A549 (cell line): ENCODE measurements around the gene RBM25. TPM values are rescaled to one million over a fixed set of nuclear protein-coding genes. Genes with fewer than 3 reads are reported as not detected.
"Not testable (repeated sequence)": the region's sequence is repeated elsewhere in the genome, so short reads cannot be mapped to it uniquely, and the experiment has no call there.

Experiments
- ATAC-seq, 2 experiments: fragments of 200-7000 bp in 1 of 2; fragments of >200 bp in 1 of 2; cut with Nextera tagmentation in 1 of 2; cut with Tn5 transposase in 1 of 2; 3 replicates each; pipeline versions ENCODE4 v1.8.0 to v1.9.1; 2018 to 2020; ENCODE audit warnings: mild to moderate bottlenecking in 1 of 2, moderate library complexity in 1 of 2
- CTCF ChIA-PET: fragments of 300-600 bp; sonication (Branson Sonifier 250); formaldehyde crosslinking; extraction: SDS; loops from one replicate; lab custom pipeline; 2021; ENCODE audit warnings: antibody characterized with exemption, inconsistent platforms; lab: Yijun Ruan, JAX
- POLR2A ChIA-PET: fragments of 350-600 bp; formaldehyde crosslinking; extraction: SDS; loops from one replicate; lab custom pipeline; 2021; ENCODE audit warnings: antibody characterized with exemption, inconsistent platforms; lab: Yijun Ruan, JAX
- DNase-seq, 2 experiments: peaks; one replicate each; pipeline versions ENCODE4 v3.0.0 to v3.0.0-alpha.2; 2011 to 2016; ENCODE audit warnings: low read depth in 1 of 2, low spot score in 1 of 2
- FAIRE-seq: peaks from 2 replicates; lab custom pipeline; 2011; peaks lifted over from hg19 to GRCh38; lab: Jason Lieb, UNC
- H3K27ac ChIP-seq, 2 experiments: fragments of >200 bp; sonication (Bioruptor Twin); formaldehyde crosslinking; 3 replicates each; pipeline ENCODE4 v1.5.1; 2016 to 2017
- H3K4me1 ChIP-seq: fragments of >200 bp; sonication (Bioruptor Twin); formaldehyde crosslinking; 3 replicates; pipeline ENCODE4 v1.6.1; 2016
- H3K4me2 ChIP-seq: fragments of >200 bp; sonication (Bioruptor Twin); formaldehyde crosslinking; 3 replicates; pipeline ENCODE4 v1.6.1; 2016
- H3K4me3 ChIP-seq: fragments of >200 bp; sonication (Bioruptor Twin); formaldehyde crosslinking; 3 replicates; pipeline ENCODE4 v1.5.1; 2016
- H3K9me3 ChIP-seq: fragments of >200 bp; sonication (Bioruptor Twin); formaldehyde crosslinking; 3 replicates; pipeline ENCODE4 v1.6.1; 2016
- BHLHE40 ChIP-seq: IDR thresholded peaks from 2 replicates; pipeline ENCODE4 v1.6.1; 2012; ENCODE audit warnings: low read depth, low read length, inconsistent platforms
- EHMT2 ChIP-seq: fragments of 200-600 bp; sonication (generic); IDR thresholded peaks from 2 replicates; pipeline ENCODE4 v1.6.1; 2016; ENCODE audit warnings: antibody characterized with exemption, low read depth, mild to moderate bottlenecking, moderate library complexity
- EP300 ChIP-seq, 2 experiments: fragments of >200 bp; sonication (Bioruptor Twin); formaldehyde crosslinking; IDR thresholded peaks; 2 replicates in 1 of 2; 3 replicates in 1 of 2; pipeline ENCODE4 v1.6.1; 2016 to 2017
- FOSL2 ChIP-seq, 2 experiments: fragments of 450-650 bp in 1 of 2; fragments of >200 bp in 1 of 2; sonication (Bioruptor Twin) in 1 of 2; formaldehyde crosslinking; IDR thresholded peaks; 2 replicates each; pipeline versions ENCODE4 v1.5.0 to v1.6.1; 2016 to 2020; ENCODE audit warnings: mild to moderate bottlenecking in 1 of 2, moderate library complexity in 1 of 2
- GATA3 ChIP-seq: IDR thresholded peaks from 2 replicates; pipeline ENCODE4 v1.6.1; 2012; ENCODE audit warnings: borderline replicate concordance
- HDAC2 ChIP-seq: fragments of 200-600 bp; sonication (generic); IDR thresholded peaks from 2 replicates; pipeline ENCODE4 v1.6.1; 2016
- HMGXB4 ChIP-seq: fragments of 250-450 bp; sonication (Bioruptor Pico); IDR thresholded peaks from 2 replicates; pipeline ENCODE4 v1.5.0; 2021; ENCODE audit warnings: mild to moderate bottlenecking, moderate library complexity, borderline replicate concordance
- HOXA7 ChIP-seq: fragments of 250-450 bp; sonication (Bioruptor Pico); IDR thresholded peaks from 2 replicates; pipeline ENCODE4 v1.5.0; 2020; ENCODE audit warnings: mild to moderate bottlenecking, moderate library complexity
- KDM5A ChIP-seq: fragments of 200-600 bp; sonication (generic); IDR thresholded peaks from 2 replicates; pipeline ENCODE4 v1.6.1; 2016; ENCODE audit warnings: antibody characterized with exemption, mild to moderate bottlenecking
- MAFK ChIP-seq: fragments of 450-650 bp; IDR thresholded peaks from 2 replicates; pipeline ENCODE4 v1.6.1; 2014; ENCODE audit not compliant: partially characterized antibody
- PHF8 ChIP-seq: fragments of 200-600 bp; sonication (generic); IDR thresholded peaks from 2 replicates; pipeline ENCODE4 v1.6.1; 2016; ENCODE audit warnings: low read depth, mild to moderate bottlenecking, antibody characterized with exemption, moderate library complexity, borderline replicate concordance
- RAD21 ChIP-seq, 2 experiments: fragments of >200 bp in 1 of 2; sonication (Bioruptor Twin) in 1 of 2; formaldehyde crosslinking in 1 of 2; IDR thresholded peaks in 1 of 2; conservative IDR thresholded peaks in 1 of 2; 2 replicates in 1 of 2; 3 replicates in 1 of 2; pipeline ENCODE4 v1.6.1; 2012 to 2018; ENCODE audit warnings: inconsistent platforms in 1 of 2
- SREBF2 ChIP-seq: fragments of 450-650 bp; IDR thresholded peaks from 2 replicates; pipeline ENCODE4 v1.6.1; 2014; ENCODE audit warnings: mild to moderate bottlenecking, moderate library complexity
- TFCP2L1 ChIP-seq: fragments of 250-450 bp; sonication (Bioruptor Pico); IDR thresholded peaks from 2 replicates; pipeline ENCODE4 v1.5.0; 2021; ENCODE audit warnings: mild to moderate bottlenecking
- TP53 ChIP-seq: fragments of 250-450 bp; sonication (Bioruptor Pico); IDR thresholded peaks from 2 replicates; pipeline ENCODE4 v1.5.0; 2021; ENCODE audit warnings: mild to moderate bottlenecking, moderate library complexity
- ZC3H11A ChIP-seq: fragments of 450-650 bp; IDR thresholded peaks from 2 replicates; pipeline ENCODE4 v1.6.1; 2014; ENCODE audit warnings: antibody characterized with exemption, mild to moderate bottlenecking
- ZFP36 ChIP-seq: fragments of 450-650 bp; IDR thresholded peaks from 2 replicates; pipeline ENCODE4 v1.6.1; 2014; ENCODE audit warnings: borderline replicate concordance; ENCODE audit not compliant: partially characterized antibody
- WGBS: methylation state at CpG from one replicate; pipeline ENCODE4 v1.1.6; 2017; ENCODE audit errors: missing lambda C conversion rate; 5-methylcytosine and 5-hydroxymethylcytosine counted together
- polyA plus RNA-seq, 4 experiments: library from polyadenylated mRNA; depleted of rRNA in 3 of 4; stranded (reverse); fragments of >200 nt; fragmentation: RNase III in 1 of 4; extraction: RNeasy Plus Mini Kit Qiagen cat#74134 plus additional on column Dnase treatment in 1 of 4; gene quantifications; 2 replicates in 3 of 4; 3 replicates in 1 of 4; pipeline ENCODE4 v1.2.3, GENCODE V29; 2011 to 2017
- TF ChIP-seq, protein P1 (sequence below): fragments of 450-650 bp; IDR thresholded peaks from 2 replicates; pipeline ENCODE4 v1.6.1; 2014; ENCODE audit warnings: antibody characterized with exemption
- TF ChIP-seq, protein P2 (sequence below): fragments of >200 bp; sonication (Bioruptor Twin); formaldehyde crosslinking; IDR thresholded peaks from 3 replicates; pipeline ENCODE4 v1.6.1; 2016
- TF ChIP-seq, protein P3 (sequence below): IDR thresholded peaks from 2 replicates; pipeline ENCODE4 v1.6.1; 2012; ENCODE audit warnings: low read depth, borderline replicate concordance
- TF ChIP-seq, protein P4 (sequence below): fragments of 200-600 bp; sonication (generic); IDR thresholded peaks from 2 replicates; pipeline ENCODE4 v1.6.1; 2016; ENCODE audit warnings: antibody characterized with exemption, mild to moderate bottlenecking, moderate library complexity

RBM25 gene
- polyA plus RNA-seq, 2 of the 4 experiments (the other 2 are of a cell fraction) = 65.1 to 87.0 TPM

DNA sequence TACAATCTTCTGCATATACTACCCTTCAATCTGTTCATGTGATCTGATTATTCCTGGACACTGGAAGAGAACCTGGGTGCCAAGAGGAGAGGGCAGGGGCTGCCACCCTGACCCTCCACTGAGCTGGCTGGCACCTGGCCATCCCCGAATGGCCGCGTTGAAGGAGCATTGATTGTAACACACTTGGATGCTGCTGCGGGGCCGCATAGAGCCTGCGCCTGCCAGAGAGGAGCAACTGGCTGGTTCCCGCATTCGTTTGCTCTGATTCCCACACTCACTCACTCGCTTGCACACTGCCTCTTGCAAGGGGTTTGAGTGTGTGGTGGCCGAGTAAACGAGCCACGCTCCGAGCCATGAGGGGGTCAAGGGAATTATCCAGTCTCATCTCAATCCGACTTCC lies 110.4 kb downstream of the RBM25 start:
- 97% methylated on average over 14 of the region's 14 CpGs for WGBS
- no peak for FAIRE-seq
- TF ChIP-seq MAFK = no peak
- TF ChIP-seq ZFP36 = no peak
- TF ChIP-seq TP53 (CRISPR knock-in tag) = no peak
- TF ChIP-seq, protein P1, sequence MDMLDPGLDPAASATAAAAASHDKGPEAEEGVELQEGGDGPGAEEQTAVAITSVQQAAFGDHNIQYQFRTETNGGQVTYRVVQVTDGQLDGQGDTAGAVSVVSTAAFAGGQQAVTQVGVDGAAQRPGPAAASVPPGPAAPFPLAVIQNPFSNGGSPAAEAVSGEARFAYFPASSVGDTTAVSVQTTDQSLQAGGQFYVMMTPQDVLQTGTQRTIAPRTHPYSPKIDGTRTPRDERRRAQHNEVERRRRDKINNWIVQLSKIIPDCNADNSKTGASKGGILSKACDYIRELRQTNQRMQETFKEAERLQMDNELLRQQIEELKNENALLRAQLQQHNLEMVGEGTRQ = no peak
- no peak for TF ChIP-seq PHF8
- TF ChIP-seq HMGXB4 (CRISPR knock-in tag) = no peak
- TF ChIP-seq, all 56 proteins: peak for 0
- Histone ChIP-seq H3K4me3 (no peak overlapping the region), H3K4me2 (no peak overlapping the region), H3K9me3 (no peaks in the 10 kb centered on the region), H3K4me1 (no peaks in the 10 kb centered on the region), H3K27ac (no peak overlapping the region)
- DNase-seq = no peak
- ATAC-seq = no peak
- ChIA-PET POLR2A (no interaction called here), CTCF (interaction anchor here (0.6 to 3.6 kb wide), 7 partner anchors 54 to 304 kb away, joined by 3 to 19 read pairs (median 4); no protein-coding TSS in a partner anchor)

- H3K4me2 ChIP-seq, DNase-seq, H3K9me3 ChIP-seq, ATAC-seq, FAIRE-seq, H3K27ac ChIP-seq, H3K4me3 ChIP-seq, POLR2A ChIA-PET, H3K4me1 ChIP-seq: not testable (repeated sequence)
- CTCF ChIA-PET = interaction anchor here (1.2 to 3.6 kb wide), 3 partner anchors 53 to 303 kb away, joined by 3 to 19 read pairs (median 10); no protein-coding TSS in a partner anchor
- WGBS = 93% methylated on average over 6 of the region's 6 CpGs
These were observed 111.5 kb downstream of the RBM25 start for GRCh38 chr14:73169855-73170254.

- POLR2A ChIA-PET = no interaction called here
- WGBS = 90% methylated on average over 11 of the region's 11 CpGs
- no peak for TF ChIP-seq TFCP2L1
- TF ChIP-seq HDAC2 = no peak
- no peak for TF ChIP-seq FOSL2 (IDR thresholded peaks at IDR 0.05)
- TF ChIP-seq FOSL2 (CRISPR knock-in tag; IDR thresholded peaks at IDR 0.05) = no peak
- TF ChIP-seq, protein P1 = no peak
- TF ChIP-seq, protein P2, sequence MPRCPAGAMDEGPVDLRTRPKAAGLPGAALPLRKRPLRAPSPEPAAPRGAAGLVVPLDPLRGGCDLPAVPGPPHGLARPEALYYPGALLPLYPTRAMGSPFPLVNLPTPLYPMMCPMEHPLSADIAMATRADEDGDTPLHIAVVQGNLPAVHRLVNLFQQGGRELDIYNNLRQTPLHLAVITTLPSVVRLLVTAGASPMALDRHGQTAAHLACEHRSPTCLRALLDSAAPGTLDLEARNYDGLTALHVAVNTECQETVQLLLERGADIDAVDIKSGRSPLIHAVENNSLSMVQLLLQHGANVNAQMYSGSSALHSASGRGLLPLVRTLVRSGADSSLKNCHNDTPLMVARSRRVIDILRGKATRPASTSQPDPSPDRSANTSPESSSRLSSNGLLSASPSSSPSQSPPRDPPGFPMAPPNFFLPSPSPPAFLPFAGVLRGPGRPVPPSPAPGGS = no peak
- TF ChIP-seq EHMT2 = no peak
- no peak for TF ChIP-seq GATA3
- no peak for TF ChIP-seq RAD21 (conservative IDR thresholded peaks at IDR 0.05 in 1 of 2, IDR thresholded peaks at IDR 0.05 in 1 of 2)
- no peak for TF ChIP-seq BHLHE40
- no peak for TF ChIP-seq SREBF2
- no peak for TF ChIP-seq HOXA7 (CRISPR knock-in tag)
- TF ChIP-seq, protein P3, sequence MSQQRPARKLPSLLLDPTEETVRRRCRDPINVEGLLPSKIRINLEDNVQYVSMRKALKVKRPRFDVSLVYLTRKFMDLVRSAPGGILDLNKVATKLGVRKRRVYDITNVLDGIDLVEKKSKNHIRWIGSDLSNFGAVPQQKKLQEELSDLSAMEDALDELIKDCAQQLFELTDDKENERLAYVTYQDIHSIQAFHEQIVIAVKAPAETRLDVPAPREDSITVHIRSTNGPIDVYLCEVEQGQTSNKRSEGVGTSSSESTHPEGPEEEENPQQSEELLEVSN = no peak
- TF ChIP-seq ZFP36 = no peak
- TF ChIP-seq, protein P4, sequence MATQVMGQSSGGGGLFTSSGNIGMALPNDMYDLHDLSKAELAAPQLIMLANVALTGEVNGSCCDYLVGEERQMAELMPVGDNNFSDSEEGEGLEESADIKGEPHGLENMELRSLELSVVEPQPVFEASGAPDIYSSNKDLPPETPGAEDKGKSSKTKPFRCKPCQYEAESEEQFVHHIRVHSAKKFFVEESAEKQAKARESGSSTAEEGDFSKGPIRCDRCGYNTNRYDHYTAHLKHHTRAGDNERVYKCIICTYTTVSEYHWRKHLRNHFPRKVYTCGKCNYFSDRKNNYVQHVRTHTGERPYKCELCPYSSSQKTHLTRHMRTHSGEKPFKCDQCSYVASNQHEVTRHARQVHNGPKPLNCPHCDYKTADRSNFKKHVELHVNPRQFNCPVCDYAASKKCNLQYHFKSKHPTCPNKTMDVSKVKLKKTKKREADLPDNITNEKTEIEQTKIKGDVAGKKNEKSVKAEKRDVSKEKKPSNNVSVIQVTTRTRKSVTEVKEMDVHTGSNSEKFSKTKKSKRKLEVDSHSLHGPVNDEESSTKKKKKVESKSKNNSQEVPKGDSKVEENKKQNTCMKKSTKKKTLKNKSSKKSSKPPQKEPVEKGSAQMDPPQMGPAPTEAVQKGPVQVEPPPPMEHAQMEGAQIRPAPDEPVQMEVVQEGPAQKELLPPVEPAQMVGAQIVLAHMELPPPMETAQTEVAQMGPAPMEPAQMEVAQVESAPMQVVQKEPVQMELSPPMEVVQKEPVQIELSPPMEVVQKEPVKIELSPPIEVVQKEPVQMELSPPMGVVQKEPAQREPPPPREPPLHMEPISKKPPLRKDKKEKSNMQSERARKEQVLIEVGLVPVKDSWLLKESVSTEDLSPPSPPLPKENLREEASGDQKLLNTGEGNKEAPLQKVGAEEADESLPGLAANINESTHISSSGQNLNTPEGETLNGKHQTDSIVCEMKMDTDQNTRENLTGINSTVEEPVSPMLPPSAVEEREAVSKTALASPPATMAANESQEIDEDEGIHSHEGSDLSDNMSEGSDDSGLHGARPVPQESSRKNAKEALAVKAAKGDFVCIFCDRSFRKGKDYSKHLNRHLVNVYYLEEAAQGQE = no peak
- TF ChIP-seq EP300 (IDR thresholded peaks at IDR 0.05) = no peak
- TF ChIP-seq KDM5A = no peak
- TF ChIP-seq ZC3H11A = no peak
- DNase-seq (no peak), ATAC-seq (no peak), FAIRE-seq (no peak)
- H3K4me3 ChIP-seq = no peak overlapping the region
- H3K9me3 ChIP-seq = no peaks in the 10 kb centered on the region
- H3K4me1 ChIP-seq = no peaks in the 10 kb centered on the region
- CTCF ChIA-PET = interaction anchor here (1.0 to 3.6 kb wide), 2 partner anchors 111 to 302 kb away, joined by 3 to 19 read pairs; no protein-coding TSS in a partner anchor
- no peak overlapping the region for H3K27ac ChIP-seq
- no peak overlapping the region for H3K4me2 ChIP-seq
These were observed 112.4 kb downstream of the RBM25 start for GRCh38 chr14:73170686-73171085.
